Brain pericyte (primary cell): ENCODE measurements around the gene ERRFI1.

Experiments used
- DNase-seq: peaks from one replicate; pipeline ENCODE4 v3.0.0-alpha.2; 2012; ENCODE audit warnings: low read depth, low spot score

ERRFI1 gene

DNA sequence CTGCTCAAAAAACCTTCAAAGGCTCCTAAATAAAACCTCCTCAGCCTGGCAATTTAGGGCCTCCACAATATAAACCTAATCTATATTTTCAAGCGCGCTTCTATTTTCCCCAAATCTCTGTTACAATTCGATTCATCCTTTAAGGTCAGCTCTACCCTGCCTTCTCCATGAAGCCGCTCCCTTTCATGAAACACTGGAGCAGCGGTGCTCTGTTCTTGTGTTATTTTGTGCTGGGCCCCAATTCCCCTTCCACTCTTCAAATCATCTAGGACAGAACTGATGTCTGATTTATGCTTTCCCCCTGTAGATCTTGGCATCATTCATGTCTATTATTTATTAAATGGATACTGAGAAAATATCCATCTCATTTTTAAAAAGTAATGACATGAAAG lies 6.9 kb downstream of the ERRFI1 start:
- no peak for DNase-seq

GRCh38 chr1:8018492-8019228 lies 7.4 kb downstream of the ERRFI1 start:
- no peak for DNase-seq

GRCh38 chr1:8017495-8018197 lies 8.5 kb downstream of the ERRFI1 start:
- DNase-seq: no peak

DNA sequence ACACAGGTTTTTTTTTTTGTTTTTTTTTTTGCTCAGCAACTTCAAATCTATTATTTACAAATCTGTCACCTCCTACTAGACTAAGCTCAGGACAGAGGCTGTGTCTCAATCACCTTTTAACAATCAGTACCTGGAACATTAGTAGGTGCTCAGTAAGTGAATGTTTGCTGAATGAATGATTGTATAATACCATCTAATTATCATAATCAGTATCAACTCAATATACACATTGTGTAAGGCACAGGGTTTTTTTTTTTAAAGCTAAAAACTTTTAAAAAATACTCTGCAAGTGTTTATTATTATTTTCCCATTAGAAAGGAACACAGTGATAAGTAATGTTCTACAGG lies 9.2 kb downstream of the ERRFI1 start:
- no peak for DNase-seq

- no peak for DNase-seq
Measured at GRCh38 chr1:8016210-8016894, 9.8 kb downstream of the ERRFI1 start.

DNA sequence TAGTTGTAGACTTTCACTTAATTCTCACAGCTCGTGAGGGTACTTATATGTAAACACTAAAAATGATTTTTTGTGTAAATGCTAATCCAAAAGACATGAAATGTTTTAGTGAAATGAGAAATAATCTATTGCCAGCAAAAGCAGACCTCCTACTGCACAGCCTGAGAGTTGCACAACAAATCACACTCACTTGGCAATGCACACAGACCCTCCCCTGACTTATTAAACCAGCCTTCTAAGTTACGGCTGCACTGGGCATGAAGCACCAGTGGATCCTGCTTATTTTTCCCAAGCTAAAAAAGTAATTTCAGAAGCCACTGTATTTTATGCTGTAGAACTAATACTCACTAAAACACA lies 10.3 kb downstream of the ERRFI1 start:
- no peak for DNase-seq

DNA sequence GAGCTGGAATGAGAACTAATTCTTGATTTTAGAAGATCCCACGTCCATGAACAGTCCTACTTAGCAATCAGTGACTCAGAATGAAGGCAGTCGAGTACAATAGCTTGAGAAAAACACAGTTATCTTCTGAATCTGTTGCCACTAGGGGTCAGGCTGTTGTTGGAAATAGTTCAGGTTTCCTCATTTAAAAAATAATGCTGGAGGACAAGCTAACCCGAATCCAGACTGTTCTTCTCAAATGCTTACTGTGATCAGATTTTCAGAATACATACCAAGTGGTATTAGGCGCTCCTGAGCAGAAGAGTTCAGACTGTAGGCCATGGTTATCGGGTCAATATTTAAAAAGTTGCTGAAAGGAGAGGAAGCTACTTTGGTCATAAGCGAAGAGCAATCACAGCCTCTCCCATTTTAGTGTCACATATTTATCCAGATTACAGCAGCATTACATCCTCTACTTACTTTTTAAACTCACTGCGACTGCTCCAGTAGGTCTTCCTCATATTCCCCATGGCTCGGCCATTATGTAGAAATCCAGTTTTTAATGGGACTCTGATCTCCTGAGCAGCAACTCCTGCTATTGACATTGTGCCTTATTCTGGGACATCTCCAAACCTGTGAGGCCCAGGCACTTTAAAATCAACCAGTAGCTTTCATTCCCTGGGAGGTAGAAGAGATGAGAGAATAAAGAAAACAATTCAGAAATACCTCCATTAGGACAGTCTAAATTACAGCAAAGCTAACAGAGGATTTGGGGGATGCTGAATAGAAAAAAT lies 10.9 kb downstream of the ERRFI1 start:
- DNase-seq: peak; percentile 44

DNA sequence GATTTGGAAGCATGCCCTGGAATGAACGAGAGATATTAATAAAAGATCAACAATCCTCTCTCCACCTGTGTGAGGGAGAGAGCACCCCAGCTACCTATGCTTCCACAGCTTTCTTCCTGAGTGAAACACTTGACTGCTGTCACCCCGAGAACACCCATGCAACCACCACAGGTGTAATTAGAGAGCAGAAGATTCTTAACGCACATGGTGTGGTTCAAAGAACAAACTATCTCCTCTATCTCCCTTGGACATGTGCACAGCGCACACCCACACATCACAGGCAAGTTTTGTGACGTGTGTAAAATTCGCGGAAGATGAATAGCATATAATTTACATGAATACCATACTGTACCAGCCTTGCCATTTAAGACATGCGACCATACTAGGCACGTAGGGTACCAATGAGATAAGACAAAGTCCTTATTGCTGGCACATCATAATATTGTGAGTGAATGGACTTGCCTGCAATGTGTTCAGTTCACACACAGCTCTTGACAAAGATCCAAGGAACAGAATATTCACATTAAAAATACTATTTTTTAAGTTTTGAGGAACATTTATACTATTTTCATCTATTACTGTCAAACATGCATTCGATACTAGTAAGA lies 11.6 kb downstream of the ERRFI1 start:
- no peak for DNase-seq

- no peak for DNase-seq
Measured at GRCh38 chr1:8013800-8014199, 12.3 kb downstream of the ERRFI1 start.

GRCh38 chr1:8013399-8013798 lies 12.7 kb downstream of the ERRFI1 start:
- DNase-seq: no peak

GRCh38 chr1:8012955-8013354 lies 13.2 kb downstream of the ERRFI1 start:
- DNase-seq: no peak

DNA sequence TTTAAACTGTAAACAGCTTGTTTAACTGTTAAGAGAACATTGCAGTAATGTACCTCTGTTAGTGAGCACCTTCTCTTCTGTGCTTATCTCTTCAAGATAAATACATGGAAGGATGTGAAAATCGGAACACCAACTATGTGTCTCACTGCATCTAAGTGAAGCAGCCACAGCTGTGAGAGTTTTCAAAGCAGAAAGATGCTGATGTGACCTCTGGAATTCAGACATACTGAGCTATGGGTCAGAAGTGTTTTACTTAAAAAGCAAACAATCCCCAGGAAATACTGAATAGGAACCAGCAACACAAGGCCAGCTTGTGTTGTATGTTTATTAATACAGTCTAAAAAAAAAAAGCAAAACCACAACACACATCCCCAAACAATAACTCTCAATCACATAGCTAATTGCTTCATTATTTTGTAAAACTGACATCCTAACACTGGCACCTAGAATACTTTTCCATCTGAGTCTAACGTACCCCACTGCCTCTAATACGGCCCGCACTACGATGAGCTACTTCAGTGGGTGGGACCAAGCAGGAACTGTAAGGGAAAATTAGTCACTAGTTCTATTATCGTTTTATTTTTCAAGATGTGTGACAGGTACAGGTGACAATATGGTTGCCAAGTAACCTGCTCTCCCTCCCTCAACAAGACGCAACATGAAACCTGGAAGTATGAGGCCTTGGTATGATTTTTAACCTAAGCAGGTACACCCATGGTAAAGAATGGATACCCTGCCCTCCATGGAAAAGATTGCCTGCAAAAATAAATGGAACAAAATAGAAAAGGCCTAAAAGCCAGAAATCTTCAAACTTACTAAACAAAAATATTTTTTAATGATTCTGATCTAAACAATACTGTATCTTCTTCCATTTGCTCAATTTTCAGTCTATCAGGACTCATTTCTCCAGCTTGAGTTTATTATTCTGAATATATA lies 13.9 kb downstream of the ERRFI1 start:
- DNase-seq: no peak

GRCh38 chr1:8011016-8011415 lies 15.1 kb downstream of the ERRFI1 start:
- DNase-seq: no peak

DNA sequence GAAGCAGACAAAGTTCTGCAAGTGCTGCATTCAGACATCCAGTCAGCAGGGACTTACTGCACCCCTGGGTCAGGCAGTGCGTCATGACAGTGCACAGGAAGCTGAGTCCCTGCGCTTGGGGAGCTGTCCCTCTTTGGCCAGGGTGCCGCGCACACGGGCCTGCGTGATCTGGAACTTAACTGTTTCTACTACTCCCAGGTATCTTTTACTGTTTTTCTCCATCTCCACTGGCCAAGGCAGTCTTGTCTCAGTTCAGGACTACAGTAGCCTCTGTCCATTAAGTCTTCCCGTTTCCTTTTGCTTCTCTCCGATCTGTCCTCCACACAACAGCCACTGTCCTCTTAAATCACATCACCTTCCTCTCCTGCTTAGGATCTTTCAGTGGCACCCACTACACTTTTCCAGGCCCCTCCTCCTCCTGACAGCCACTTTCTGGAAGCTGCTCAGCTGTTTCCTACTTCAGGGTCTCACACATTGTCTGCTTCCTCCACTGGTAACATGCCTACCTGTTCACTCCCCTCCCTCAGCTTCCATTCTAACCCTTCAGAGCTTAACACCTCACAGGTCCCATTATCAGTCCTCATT lies 15.9 kb downstream of the ERRFI1 start:
- no peak for DNase-seq

- DNase-seq: no peak
Measured at GRCh38 chr1:8009043-8010002, 16.8 kb downstream of the ERRFI1 start.

- DNase-seq: no peak
Measured at GRCh38 chr1:8006037-8006963, 19.8 kb downstream of the ERRFI1 start.

- peak; percentile 68 for DNase-seq
Measured at GRCh38 chr1:8004803-8005573, 21.1 kb downstream of the ERRFI1 start.
